GM18868 (cell line): ENCODE measurements around the gene PDLIM3.
"Not testable (repeated sequence)": the region's sequence is repeated elsewhere in the genome, so short reads cannot be mapped to it uniquely, and the experiment has no call there.

Experiments used
- ATAC-seq: cut with Tn5 transposase; IDR thresholded peaks from one replicate; pipeline ENCODE4 v1.9.1; 2021; ENCODE audit warnings: mild to moderate bottlenecking, moderate library complexity; ENCODE audit not compliant: unreplicated experiment

The PDLIM3 gene

DNA sequence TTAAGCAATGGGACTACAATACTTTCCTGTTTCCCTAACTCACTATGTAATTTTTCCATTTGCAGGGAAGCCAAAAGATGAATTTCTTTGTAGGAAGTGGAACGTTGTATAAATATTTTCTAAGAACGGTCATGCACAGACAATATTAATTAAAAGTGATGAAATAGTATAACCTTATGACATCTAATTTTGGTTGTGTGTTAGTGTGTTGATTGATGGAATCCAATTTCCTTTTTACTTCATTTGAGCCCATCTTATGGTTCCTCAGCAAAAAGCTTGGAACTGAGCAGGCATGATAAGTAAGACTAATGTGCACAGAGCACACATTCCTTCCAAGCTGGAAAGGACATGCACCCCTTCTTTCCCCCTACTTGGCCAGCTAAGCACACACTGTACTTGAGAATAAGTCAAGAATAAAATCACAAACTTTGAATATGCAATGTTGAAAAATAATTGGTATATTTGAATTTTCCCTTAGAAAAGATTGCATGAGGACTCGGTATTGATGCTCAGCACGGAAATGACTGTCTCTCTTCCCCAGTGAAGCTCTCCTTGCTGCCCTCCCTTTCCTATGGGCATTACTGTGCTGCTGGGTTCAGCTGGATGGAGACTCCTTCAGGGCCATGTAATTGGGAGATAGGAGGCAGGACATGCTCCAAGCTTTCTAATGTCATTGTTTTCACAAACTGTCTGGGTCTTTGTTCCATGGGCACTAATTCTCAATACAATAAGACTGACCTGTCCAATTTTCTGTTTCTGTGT lies 19.2 kb upstream of the PDLIM3 start:
- ATAC-seq: no peak

DNA sequence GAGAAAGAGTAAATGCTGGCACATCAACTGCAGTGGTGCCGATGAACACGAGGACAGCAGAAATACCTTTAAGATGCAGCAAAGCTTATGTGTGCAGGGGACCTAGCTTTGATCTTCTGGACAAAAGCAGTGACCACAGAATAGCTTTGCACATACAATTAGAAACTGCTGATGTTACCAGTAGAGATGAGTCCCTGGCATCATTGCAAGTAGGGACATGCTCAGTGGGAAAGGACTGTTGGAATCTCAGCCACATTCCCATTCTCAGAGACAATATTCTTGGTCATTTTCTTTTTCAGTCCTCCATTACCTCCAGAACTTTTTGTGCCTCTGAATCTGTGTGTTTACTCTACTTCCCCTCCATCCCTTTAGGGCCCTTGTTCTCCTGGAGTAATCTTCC lies 16.9 kb upstream of the PDLIM3 start:
- no peak for ATAC-seq

DNA sequence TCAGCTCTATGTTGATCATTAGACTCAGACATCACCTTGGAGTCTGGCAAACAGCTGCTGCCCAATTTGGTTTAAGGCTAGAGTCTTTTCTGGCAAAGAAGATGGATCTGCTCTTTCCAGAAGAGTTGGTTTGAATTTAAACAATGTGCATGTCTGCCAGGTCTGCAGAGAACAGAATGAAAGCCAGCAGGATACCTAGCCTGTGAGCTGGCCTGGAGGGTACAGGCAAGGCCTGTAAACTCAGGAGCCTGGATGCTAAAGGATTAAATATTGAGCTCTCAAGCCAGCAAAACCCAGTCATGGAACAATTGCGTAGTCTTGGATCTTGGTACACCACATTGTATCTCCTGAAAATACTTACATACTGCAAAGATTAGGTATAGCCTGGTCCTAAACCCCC lies 15.6 kb upstream of the PDLIM3 start:
- no peak for ATAC-seq

DNA sequence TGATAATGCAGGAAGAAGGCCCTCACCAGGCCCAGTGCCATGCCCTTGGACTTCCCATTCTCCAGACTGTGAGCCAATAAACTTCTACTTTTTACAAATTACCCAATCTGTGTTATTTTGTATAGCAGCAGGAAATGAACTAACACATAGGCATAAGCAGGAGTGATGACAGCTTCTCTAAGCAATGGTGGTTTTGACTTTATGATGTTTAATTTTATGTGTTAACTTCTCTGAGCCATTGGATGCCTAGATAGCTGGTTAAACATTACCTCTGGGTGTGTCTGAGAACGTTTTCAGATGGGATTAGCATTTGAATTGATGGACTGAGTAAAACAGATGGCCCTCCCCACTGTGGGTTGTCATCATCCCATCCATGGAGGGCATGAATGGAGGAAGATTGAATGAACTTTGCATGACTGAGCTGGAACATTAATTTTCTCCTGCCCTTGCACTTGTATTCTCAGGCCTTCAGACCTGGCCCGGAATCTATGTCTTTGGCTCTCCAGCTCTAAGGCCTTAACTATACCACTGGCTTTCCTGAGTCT lies 13.9 kb upstream of the PDLIM3 start:
- no peak for ATAC-seq

DNA sequence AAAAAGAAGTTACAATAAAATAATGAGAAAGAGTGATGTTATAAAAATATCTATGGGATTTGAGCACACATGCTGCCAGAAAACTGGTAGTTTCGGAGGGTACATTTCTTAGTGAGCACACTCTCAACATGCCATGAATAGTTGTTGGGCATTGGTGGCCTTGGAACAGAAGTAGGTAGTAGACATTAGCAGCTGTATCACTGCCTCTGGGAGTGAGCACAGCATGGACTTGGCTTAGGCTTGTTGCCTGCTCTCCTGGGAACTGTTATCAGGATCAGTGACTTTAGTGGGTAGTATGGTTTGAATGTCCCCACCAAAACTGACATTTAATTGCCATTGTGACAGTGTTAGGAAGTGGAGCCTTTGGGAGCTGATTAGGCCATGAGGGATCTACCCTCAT lies 13.3 kb upstream of the PDLIM3 start:
- ATAC-seq: no peak

DNA sequence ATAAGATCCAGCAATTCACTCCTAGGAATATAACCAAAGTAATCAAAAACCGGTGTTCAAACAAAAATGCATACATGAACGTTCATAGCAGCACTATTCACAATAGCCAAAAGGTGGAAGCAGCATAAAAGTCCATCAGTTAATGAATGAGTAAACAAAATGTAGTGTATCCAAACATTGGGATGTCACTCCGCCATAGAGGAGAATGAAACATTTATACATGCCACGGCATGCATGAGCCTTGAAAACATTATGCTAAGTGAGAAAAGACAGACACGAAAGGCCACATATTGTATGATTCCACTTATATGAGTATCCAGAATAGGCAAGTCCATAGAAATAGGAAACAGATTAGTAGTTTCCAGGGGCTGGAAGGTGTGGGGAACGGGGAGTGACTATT lies 11.0 kb upstream of the PDLIM3 start:
- ATAC-seq: no peak

DNA sequence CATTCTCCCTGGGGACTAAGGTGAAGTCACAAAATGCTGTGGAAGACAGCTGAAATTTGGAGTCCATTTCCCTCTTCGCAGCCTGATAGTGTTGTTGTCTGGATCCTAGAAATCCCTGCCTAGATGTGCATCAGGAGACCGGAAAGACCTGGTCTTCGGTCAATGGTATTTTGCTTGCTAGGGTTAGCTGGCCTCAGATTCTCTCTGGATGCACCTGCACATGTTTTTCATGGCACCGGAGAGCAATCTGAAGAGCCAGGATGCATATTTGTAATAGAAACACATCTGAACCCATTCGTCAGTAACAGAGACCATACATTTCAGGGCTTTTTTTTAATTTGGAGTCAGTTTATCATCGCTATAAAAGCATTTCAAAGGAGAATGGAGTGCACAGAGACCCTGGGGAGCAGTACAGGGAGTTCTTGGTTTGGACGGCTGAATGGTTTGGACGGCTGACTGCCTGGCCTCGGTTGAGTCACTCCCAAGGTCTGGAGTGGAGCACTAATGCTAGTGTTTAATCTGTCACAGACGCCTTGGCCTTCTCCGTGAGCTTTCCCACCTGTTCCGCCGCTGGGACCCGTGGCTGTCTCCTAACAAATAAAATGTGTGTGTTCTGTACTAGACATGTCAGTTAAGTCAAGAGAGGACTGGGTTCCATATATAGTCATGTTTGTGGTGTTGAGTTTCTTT lies 7.5 kb upstream of the PDLIM3 start:
- ATAC-seq: no peak

DNA sequence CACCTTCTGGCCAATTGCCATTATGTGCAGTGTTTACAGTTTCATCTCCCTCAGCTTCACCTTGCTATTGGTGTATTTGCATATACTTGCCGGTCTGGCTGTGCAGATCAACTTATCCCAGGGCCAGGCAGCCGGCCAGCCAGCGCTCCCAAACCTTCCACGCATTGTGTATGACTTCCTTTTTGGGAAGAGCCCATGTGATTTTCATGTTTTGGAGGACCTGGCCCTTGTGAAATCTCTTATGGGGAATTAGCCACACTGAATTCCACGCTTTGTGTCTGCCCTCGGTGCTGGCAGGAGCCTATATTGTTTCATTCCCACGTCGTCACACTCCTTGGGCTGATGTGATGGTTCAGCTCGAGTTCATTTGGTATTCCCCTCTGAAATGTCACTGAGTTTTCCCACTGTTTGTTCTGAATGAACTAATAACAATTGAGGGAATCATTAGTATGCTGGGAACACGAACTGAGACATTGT lies 6.0 kb upstream of the PDLIM3 start:
- ATAC-seq: peak; percentile 35

DNA sequence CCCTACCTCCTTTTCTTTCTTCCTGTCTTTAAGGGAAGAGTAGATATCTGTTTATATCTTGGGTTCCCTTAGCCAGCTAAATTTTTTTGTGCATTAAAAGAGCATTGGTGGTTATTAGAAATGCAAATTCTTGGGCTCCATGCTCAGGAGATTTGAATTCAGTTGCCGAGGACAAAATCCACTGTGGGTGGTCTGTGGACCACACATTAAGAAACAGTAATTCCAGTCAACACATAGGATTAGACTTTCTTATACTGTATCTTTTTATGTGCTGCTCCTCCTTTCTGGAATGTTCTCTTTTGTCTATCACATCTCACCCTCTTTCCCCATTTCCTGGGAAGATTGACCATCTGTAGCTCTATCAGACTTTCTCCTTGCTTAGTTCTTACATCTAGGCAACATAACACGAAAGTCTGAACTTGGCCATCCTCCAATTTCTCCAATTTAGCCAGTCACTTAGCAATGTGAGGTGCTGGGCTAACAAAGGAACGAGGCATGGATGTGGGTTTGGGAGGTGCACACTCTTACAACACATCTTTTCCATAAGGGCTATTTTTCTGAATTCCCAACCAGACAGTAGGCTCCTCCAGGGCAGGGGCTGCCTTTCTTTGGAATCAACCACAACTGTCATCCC lies 5.3 kb upstream of the PDLIM3 start:
- ATAC-seq: no peak

DNA sequence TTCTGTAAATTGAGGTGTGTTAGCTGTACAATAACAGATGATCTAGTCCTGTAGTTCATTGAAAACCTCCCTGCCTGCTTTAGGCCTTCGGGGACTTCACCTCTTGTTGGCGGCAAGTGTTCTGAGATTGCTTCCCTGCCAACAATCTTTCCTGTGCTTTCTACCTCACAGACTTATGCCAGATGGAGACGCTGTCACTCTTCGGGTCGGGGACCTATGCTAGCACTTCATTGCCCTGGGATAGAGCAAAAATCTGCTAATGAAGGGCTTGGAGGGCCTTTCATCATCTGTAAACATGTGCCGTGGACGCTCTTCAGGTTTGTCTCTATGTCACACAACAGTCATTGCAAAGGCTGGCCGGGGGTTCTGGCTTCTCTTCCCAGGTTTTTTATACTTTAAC lies 4.7 kb upstream of the PDLIM3 start:
- no peak for ATAC-seq

DNA sequence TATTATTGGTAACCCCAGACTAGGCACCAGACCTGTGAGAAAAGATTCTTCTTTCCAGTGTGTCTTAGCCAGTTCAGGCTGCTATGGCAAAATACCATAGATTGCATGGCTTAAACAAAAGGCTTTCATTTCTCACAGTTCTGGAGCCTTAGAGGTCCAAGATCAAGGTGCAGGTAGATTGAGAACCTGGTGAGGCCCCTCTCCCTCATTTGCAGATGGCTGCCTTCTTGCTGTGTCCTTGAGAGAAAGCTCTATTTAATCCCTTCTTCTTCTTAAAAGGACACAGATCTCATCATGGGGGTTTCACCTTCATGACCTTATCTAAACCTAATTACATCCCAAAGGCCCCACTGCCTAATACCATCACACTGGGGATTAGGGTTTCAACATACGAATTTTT lies 3.5 kb upstream of the PDLIM3 start:
- no peak for ATAC-seq

DNA sequence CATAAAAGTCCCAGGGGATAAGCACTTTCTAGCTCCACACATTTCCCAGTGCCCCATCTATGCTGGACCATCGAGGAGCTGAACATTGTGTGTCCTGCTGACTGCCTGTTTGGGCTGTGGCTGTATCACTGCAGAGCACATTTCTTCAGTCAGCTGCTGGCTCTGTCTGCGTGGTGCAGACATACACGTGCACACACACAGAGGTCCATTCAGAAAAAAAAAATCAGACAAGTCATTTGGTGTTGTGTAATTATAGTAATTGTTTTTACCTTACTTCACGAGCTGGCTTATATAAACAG lies 1.1 kb upstream of the PDLIM3 start:
- ATAC-seq: no peak

DNA sequence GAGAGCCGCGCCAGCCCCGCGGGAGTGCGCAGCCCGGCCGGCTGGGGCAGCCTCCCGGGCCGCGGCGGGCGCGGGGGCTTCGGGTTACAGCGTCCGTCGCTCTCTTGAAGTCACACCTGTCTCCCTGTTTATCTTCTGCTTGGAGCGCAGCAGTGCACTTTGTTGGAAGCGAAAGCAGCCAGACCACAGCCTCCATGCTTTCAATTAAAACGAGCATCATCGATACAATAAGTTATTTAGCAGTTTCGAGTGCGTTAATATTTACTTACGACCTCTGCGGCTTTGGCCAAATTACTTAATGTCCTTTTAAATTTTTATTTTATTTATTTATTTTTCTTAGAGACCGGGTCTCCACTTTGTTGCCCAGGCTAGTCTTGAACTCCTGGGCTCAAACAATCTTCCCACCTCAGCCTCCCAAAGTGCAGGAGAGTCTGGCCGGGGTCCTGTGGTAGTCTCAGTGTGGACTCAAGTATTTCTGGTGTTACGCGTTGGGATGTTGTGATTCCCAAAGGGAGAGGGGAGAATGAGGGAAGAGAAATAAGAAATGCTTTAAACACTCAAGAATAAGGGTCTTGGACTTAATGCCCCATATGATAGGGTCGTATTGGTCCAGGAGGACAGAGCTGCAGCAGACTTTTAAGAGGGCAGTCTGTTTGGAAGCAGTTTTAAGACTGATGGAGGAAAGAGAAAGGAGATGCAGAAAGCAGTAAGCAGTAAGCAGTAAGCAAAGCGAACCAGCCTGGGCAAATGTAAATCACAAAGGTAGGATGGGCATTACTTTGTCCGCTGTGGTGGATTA lies 504 bp upstream of the PDLIM3 start:
- ATAC-seq: no peak

DNA sequence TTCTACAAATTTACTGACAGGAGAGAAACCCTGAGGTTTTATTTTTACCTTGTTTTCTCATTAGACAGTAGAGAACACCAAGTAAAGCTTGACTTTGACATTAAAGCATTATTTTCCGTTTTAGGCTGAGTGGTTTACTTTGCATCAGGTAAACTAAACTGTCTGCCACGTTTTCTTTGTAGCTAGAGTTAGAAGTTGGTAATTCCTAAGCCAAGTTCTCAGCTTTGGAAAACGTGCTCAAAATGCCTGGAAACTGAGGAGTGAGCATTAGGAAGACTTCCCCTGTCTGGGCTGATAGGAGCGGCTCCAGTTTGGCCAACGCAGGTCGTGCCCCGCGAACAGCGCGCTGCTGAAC lies 819 bp downstream of the PDLIM3 start:
- no peak for ATAC-seq

DNA sequence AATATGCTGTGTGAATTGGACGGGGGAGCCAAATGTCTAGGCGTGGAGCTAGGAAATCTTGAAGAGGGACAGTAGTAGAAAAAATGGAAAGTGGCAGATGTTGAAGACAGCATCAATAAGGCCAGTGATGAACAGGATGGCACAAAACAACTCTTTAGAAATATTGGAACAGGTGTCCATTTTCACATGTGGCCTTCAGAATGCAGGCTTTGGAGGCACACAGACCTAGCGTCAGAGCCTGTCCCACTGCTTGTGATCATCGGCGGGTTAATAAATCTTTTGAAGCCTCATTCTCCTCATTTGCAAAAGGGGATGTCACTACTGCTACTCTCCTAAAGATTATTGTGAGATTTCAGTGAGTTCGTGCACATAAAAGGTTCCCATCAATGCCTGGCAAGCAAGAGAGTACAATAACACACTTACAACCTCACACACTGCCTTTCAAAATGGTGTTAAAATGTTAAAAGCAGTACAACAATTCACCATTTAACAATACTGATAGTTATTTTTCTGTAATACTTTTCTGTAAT lies 2.4 kb downstream of the PDLIM3 start:
- no peak for ATAC-seq

DNA sequence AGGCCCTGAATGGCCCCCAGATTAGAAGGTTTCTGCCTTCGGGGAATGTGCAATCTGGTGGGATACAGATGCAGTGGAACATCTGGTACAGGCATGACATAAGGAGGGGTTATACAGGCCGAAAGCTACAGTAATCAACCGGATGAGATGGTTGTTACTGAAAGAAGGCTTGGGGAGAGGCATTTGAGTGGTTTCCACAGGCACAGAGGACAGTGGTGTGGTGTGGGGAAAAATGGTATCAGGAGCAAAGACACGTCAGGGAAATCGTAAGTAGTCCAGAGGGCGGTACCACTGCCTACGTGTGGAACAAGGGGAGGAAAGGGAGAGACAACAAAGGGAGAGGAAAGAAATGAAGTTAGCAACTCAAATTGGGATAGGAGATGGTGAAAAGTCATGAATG lies 3.0 kb downstream of the PDLIM3 start:
- ATAC-seq: no peak

DNA sequence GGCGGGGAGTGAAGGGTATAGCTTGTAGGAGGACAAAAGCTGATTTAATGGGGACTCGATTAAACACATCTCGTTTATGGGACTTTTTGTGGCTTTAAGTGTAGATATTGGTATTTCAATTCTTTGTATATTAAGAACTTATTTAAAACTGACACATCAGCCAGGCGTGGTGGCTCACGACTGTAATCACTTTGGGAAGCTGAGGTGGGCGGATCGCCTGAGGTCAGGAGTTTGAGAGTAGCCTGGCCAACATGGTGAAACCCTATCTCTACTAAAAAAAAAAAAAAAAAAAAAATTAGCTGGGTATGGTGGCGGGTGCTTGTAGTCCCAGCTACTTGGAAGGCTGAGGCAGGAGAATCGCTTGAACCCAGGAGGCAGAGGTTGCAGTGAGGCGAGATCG lies 3.7 kb downstream of the PDLIM3 start:
- not testable (repeated sequence) for ATAC-seq

DNA sequence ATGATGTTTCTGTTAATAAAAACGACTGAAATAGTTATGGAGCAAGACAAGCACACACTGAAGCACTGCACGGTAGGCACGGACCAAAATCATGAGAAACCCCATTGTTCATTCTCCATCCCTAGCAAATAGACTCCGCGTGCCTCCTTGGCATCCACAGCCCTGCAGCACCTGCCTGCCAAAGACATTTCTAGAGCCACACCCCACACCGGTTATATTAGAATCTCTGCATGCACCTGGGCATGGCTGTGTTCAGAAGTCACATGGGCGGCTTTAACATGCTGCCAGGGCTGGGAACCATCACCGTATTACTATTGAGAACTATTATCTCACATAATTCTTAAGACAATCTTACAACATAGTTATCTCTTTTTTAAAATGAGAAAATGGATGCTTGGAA lies 5.9 kb downstream of the PDLIM3 start:
- ATAC-seq: no peak

DNA sequence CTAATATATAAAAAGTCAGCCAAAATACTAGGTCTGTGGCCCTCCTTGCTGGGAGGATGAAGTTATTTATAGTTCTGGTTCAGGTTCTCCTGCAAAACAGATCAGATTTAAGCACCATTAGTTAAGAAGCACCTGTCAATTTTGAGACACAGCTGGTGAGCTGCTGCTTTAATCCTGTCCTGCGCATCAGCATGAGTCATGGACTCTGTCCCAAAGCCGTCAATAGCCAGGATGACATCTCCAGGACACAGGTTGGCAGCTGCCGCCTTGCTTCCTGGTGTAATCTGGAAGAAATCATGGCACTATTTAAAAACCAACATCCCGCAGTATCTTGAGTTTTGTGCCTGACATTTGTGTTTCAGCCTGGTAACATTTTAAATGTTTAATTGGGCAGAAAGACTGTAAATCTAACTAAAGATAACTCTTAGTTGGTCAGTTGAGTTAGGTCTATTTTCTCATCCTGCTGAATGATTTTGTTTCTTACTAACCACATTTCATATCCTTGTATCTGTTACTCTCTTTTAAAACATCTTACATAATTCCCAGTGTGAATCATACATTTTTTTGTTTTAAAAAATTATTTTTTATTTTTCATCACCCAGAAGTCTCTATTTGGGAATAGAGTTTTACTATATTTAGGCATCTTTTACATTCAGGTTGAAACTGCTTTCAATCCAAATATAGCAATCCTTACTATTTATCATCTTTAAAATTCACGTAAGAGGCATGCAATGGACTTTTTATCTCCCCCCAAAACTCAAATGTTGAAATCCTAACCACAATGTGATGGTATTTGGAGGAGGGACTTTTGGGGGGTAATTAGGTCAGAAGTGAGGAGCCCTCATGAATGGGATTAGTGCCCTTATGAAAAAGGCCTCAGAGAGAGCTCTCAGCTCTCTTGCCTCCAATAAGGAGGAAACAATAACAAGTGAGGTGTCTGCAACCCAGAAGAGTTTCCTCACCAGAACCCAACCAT lies 10.1 kb downstream of the PDLIM3 start:
- no peak for ATAC-seq

DNA sequence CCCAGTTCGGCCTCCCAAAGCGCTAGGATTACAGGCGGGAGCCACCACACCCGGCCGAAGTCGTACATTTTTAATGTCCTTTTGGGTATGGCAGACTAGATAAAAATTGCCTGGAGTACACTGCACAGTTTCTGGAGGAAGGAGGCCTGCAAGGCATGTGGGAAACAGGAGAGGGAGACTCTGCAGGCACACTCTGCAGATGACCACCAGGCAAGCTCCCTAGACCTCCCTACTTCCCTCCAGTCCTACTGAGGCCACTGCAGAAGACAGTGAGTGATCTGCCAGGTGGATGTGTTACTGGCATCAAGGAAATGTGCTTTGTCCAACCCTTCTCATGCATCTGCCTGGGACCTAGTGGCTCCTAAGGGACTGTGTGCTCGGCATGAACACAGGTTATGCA lies 11.4 kb downstream of the PDLIM3 start:
- ATAC-seq: no peak
